AML-193 (cell line): ENCODE measurements around the gene TOR4A.
"Not testable (repeated sequence)": the region's sequence is repeated elsewhere in the genome, so short reads cannot be mapped to it uniquely, and the experiment has no call there.

Experiments used
- DNase-seq, 2 experiments: peaks; one replicate each; lab custom pipeline; 2025; lab: John Stamatoyannopoulos, UW

The TOR4A gene

GRCh38 chr9:137318602-137319001 lies 41.1 kb downstream of the TOR4A start:
- no peak for DNase-seq

GRCh38 chr9:137319011-137319738 lies 41.6 kb downstream of the TOR4A start:
- no peak for DNase-seq

GRCh38 chr9:137319739-137320551 lies 42.4 kb downstream of the TOR4A start:
- DNase-seq = no peak

- DNase-seq = no peak
Measured at GRCh38 chr9:137320555-137321384, 43.2 kb downstream of the TOR4A start.

- no peak for DNase-seq
Measured at GRCh38 chr9:137321726-137322361, 44.3 kb downstream of the TOR4A start.

GRCh38 chr9:137323531-137324331 lies 46.2 kb downstream of the TOR4A start:
- no peak for DNase-seq

GRCh38 chr9:137325124-137325523 lies 47.6 kb downstream of the TOR4A start:
- DNase-seq = no peak

- no peak for DNase-seq
Measured at GRCh38 chr9:137325799-137326198, 48.3 kb downstream of the TOR4A start.

GRCh38 chr9:137326445-137327065 lies 49.0 kb downstream of the TOR4A start:
- no peak for DNase-seq

- not testable (repeated sequence) for DNase-seq
Measured at GRCh38 chr9:137327641-137328550, 50.4 kb downstream of the TOR4A start.

GRCh38 chr9:137329590-137329989 lies 52.1 kb downstream of the TOR4A start:
- DNase-seq = not testable (repeated sequence)

GRCh38 chr9:137330689-137331088 lies 53.2 kb downstream of the TOR4A start:
- DNase-seq = no peak

GRCh38 chr9:137331929-137332328 lies 54.4 kb downstream of the TOR4A start:
- no peak for DNase-seq
